Islet of Langerhans (tissue), 1 donor: ENCODE data around the gene STX11.
A peak's percentile ranks its signal among the peaks of the same experiment; 100 is the strongest.
"Not testable (repeated sequence)": the region's sequence is repeated elsewhere in the genome, so short reads cannot be mapped to it uniquely, and the experiment has no call there.

ENCODE experiments used
- FAIRE-seq: peaks from one replicate; lab custom pipeline; 2011; peaks lifted over from hg19 to GRCh38; lab: Jason Lieb, UNC

The STX11 gene

DNA sequence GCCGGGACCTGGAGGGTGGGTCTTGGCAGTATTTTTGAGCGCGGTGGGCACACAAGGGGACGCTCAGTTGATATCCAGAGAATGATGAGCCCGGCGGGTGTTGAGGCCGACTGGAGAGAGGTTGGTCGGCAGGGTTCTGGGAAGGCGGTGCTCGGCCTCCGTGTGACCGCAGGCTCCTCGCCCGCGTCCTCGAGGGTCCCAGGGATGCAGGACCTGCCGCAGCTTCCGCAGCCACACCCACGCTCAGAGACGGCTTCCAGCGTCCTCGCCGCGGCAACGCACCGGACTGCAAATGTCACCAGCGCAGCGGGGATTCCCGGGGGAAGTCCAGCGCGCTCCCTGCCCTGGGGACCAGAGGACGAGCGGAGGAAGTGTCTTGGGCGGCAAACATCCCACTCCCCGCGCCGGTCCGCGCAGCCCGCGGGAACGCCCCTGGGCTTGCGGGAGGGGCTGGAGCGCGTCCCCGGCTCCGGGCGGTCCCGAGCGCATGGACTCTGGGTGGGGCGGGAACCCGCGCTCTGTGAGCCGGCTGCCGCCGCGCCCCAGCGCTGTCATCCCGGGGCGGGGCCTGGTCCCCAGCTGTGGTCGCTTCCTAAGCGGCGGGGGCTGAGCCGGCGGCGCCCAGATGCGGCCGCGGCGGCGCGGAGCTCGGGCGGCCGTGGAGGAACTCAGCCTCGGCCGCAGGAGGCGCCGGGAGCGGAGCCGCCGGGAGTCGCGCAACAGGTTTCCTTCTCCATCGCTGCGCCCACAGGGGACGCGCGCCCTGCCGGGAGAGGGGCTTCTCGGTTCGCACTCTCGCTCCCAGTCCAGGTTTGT, at the start of gene STX11:
STX11 (plus strand) TSS at position 624 of the 816 bp plus-strand sequence. CDS start 36,111 bp downstream, outside the sequence.
- no peak for FAIRE-seq

DNA sequence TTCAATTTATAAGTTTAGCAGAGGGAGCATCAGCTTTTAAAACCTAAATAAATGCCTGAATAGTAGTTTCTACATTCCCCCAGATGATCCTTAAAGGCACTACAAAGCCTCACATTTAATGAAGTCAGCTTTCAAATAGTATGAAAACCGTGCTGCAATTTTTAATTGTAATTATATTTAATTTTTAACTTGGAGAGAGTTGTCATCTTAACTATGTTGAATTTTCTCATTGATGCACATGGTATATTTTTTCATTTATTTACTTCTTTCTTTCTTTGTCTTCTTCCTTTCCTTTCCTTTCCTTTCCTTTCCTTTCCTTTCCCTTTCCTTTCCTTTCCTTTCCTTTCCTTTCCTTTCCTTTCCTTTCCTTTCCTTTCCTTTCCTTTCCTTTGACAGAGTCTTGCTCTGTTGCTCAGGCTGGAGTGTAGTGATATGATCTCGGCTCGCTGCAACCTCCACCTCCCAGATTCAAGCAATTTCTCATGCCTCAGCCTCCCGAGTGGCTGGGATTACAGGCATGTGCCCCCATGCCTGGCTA, 47.2 kb upstream of the STX11 start:
- no peak for FAIRE-seq

DNA sequence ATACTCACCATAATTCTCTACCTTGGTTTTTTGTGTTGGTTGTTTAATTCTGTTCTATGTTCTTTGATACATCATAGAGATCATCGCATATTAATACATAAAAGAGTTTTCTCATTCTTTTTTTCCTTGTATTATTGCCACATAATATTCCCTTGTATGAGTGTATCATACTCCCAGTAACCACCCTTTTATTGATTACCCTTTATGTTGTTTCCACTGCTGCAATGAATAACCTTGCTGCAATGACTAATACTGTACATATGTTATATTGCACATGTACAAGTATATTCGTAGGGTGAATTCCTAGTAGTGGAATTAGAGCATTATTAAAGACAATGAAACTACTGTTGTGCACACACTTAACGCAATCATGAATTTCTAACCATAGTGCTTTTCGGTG, 45.8 kb upstream of the STX11 start:
- FAIRE-seq: no peak

DNA sequence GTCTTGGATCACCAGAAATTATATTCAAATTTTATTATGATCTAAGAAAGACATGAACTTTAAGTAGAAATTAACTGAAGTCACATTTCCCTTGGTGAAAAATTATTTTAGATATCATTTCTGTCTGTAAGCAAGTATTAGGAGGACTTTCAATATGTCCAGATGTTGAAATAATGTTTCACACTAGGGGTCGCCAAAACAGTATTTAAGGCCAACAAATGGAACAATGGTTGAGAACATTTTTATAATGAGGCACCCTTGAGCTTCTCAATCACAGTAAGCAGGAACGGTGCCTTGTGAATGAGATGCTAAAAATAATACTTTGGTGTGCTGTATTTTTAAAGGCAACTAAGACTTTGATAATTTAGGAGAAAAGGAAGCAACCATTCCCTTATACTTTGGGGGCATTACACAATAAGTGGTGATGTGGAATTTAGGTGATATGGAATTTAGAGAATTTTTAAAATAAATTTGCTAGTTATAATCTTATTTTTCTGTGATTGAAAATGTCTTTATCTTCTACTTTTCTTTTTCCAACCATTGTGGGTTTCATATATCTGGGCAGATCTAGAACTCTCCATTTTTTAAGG, 45.3 kb upstream of the STX11 start:
- peak; percentile 99 for FAIRE-seq

DNA sequence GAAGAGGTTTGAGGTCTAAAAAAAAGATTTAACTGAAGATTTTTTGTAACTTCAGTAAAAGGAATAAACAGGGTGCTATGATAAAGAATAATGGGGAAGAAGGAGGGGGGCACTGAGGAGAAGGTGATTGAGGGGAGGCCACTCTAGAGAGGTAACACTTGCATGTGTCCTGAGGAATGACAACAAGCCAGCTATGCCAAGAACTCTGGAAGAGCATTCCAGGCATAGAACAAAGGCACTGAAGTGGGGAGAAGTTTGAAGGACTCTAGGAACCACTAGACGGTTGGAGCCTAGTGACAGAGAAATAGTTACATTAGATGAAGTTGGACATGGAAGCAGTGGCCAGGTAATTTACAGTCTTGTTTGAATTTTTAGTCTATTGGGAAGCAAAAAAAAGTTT, 44.1 kb upstream of the STX11 start:
- FAIRE-seq: no peak

DNA sequence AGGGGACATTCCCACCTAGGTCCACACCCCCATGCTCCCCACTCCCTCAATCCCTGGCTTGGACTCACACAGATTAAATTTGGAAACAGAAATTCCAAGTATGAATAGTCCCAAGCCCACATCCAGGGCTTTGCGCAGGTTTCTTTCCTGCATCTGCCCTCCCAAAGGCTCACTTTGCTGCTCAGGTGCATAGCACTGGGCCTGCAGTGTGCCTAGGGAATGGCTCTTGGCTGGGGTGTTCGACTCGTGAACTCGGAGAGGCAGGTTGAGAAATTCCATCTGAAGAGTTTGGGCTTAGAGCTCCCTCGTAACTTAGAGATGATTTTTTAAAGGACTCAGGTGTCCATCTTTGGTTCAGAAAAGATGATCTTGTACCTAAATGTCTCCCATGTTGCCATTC, 40.1 kb upstream of the STX11 start:
- no peak for FAIRE-seq

DNA sequence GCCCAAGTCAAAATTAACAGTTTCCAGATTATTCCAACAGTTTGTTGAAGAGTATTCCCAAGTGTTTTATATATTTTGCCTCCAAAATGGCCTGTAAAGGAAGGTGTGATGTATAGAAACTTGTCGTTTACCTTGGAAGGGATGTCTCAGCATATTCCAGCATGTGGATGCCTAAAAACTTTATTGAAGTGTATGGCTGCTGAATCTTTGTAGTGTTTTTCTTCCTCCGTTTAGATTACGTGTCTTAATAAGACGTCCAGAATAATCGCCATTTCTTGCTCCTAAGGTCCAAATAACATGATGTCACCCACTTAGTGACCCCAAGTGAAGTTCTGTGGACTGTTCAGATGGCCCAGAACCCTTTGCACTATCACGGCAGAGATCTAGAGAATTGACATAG, 37.0 kb upstream of the STX11 start:
- no peak for FAIRE-seq

DNA sequence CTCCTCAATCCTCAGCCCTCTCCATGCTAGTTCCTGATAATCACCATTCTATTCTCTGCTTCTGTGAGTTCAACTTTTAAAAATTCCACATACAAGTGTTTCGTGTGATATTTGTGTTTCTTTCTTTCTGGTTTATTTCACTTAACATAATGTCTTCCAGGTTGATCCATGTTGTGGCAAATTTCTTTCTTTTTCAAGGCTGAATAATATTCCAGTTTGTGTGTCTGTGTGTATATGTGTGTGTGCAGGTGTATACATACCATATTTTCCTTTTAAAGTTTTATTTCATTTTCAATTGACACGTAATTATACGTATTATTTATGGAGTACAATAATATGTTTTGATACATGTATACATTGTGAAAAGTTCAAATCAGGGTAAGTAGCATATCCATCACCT, 35.1 kb upstream of the STX11 start:
- FAIRE-seq: no peak

DNA sequence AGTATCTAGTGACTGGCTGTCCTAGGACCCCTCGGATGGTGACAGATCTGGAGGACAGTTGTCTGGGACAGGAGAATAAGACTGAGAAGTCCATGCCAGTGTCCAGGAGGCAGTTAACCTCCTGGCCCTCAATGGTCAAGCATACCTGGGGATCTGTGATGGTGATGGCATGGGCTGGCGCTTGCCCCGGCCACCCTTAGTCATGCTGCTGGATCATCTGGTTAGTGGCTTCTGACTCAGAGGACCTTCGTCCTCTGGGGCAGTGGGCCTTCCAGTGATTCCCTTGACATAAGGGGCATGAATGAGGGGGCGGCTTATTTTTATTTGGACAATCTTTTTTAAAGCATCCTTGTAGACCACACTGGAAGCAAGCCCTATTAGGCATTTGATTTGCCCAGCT, 30.9 kb upstream of the STX11 start:
- no peak for FAIRE-seq

DNA sequence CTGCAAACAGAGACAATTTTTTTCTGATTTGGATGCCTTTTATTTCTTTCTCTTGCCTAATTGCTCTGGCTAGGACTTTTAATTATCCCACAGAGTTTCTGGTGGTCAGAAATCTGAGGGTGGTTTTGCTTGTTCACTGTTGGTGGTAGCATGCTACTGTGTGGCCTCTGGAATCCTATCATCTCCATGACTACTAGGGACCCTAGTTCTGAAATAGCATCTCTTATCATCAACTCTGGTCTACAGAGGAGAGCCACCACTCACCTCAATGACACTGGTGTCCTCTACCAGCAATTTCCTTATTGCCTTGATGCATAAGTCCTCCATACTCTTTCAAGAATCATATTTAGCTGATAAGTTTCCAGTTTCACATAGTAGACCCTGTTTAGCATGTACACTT, 27.5 kb upstream of the STX11 start:
- no peak for FAIRE-seq

DNA sequence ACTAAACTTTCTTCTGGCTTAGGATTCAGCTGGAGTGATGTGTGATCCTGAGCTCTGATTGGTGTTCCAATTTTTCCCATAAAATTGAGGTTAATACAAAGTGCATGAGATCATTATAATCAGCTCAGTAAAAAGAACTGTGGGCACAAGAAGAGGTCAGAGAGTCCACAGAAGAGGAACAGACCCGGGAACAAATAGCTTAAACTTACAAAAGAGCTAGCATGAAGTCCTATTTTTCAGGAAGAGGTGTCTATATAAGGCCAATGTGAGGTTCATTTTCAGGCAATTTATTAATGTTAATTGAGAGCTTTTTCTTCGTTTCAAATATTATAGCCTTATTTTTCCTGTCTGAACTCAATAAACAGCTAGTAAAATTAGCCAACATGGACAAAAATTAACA, 26.9 kb upstream of the STX11 start:
- no peak for FAIRE-seq

DNA sequence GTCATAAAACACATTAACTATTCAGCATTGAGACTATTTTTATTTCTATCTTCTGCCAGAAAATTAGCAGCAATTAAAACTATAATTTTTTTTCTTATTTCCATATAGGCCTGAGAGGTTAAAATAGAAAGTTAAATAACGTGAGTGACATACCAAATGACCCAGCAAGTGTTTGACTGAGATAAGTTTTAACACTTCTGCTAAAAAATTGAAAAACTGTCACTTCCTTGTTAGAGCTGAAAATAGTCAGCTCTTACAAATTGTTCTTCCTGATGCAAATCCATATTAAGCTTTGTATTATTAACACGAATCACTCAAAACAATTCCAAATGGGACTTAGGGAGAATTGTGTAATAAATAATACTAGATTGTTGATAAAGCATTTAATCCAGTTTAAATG, 26.5 kb upstream of the STX11 start:
- FAIRE-seq: no peak

DNA sequence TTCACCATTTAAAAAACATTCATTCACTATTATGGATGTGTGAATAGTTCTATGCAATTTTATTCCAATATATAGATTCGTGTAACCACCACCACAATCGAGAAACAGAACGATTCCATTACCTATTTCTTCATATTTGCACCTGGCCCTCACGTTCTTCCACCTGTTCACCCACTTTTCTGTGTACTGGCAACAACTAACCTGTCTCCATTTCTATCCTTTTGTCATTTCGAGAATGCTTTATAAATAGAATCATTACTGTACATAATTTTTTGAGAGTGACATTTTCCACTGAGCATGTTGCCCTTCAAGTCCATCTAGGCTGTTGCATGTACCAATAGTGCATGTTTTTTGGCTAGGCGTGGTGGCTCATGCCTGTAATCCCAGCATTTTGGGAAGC, 23.2 kb upstream of the STX11 start:
- no peak for FAIRE-seq

DNA sequence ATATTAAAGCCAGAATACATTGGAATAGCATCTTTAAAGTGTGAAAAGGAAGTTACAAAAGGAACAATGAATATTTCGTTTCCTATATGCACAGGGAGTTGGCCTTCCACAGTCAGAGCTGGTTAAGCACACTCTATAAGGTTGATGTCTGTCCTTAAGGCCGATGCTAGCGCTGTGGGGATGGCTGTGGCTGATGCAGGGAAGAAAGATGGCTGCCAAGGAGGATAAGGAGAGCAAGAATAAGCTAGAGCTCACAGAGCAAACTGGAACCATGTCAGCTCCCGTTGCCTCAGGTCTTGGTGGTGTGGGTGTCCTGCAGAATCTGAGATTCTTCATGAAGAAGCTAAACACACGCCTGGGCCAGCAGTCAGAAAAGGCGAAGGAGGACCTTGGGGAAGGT, 20.8 kb upstream of the STX11 start:
- FAIRE-seq: no peak

DNA sequence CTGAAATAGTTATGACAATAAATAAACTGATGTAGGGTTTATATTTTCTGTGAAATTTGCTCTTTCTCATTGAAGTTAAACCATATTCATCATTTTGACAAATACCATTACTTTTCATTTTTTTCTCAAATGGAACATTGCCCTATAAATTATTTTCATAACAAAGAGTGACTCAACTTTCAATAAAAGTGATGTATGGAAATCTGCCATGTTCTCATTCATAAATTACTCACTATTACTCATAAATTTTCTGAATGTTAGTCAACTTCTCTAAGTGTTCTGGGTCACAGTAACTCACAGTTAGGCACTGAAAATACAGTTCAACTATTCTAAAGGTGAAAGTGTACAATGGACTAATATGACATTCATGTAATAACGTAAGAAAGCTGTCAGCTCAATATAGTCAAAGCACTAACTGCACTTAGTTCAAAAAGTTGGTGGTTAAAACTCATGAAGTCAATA, 19.0 kb upstream of the STX11 start:
- FAIRE-seq: no peak

DNA sequence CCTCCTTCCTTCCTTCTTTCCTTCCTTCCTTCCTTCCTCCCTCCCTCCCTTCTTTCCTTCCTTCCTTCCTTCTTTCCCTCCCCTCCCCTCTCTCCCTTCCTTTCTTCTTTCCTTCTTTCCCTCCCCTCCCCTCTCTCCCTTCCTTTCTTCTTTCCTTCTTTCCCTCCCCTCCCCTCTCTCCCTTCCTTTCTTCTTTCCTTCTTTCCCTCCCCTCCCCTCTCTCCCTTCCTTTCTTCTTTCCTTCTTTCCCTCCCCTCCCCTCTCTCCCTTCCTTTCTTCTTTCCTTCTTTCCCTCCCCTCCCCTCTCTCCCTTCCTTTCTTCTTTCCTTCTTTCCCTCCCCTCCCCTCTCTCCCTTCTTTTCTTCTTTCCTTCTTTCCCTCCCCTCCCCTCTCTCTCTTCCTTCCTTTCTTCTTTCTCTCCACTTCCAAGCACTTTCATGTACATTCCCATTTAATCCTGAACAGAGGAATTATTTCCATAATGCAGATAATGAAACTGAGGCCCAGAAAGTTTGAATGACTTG, 18.1 kb upstream of the STX11 start:
- not testable (repeated sequence) for FAIRE-seq

DNA sequence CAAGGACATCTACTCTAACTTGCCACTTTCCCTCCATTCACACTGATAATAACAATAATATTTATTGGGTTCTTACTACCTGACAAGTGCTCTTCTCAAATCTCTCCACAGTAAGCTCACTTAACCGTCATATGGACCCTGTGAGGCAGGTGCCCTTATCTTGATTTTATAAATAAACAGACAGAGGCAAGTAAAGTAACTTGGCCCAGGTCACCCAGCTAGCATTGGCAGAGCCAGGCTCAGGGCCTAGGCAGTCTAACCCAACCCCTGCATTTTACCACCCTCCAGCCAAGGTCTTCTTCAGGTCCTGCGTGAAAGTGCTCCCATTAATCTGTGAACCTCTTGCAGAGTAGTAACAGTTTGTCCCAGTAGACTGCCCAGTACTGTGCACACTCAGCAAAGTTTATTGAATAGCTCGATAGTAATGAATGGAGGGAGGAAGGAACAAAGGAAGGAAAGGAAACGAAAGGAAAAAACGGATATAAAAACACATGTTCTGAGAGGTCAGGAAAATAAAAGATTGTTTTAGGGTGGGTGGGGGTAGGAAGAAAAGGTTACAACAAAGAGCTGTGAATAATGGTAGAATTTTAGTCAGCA, 17.0 kb upstream of the STX11 start:
- FAIRE-seq: no peak

DNA sequence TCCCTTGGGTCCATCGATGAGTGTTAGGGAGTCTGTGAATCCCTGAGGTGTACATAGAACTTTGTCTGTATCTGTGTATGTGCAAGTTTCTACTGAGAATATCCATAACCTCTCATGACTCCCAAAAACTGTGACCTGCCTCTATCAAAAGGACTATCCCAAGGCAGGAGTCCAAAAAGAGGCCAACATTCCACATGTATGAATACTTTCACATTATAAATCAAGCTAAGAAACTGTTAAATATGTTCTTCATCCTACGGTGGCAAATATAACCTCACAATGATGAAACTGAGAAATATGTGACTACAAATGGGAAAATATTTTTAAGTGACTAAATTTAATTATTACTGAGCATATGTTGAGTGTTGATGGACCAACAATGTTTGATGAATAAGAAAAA, 16.1 kb upstream of the STX11 start:
- FAIRE-seq: no peak

DNA sequence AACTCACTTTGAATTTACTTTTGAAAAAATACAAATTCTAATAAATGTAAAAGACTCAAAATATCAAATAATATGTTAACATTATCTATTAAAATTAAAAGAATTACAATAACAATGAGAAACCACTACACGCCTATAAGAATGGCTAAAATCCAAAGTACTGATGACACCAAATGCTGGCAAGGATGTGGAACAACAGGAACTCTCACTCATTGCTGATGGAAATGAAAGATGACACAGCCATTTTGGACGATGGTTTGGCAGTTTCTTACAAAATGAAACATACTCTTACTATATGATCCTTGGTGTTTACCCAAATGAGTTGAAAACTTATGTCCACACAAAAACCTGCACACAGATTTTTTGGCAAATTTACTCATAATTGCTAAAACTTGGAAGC, 15.6 kb upstream of the STX11 start:
- FAIRE-seq: no peak

DNA sequence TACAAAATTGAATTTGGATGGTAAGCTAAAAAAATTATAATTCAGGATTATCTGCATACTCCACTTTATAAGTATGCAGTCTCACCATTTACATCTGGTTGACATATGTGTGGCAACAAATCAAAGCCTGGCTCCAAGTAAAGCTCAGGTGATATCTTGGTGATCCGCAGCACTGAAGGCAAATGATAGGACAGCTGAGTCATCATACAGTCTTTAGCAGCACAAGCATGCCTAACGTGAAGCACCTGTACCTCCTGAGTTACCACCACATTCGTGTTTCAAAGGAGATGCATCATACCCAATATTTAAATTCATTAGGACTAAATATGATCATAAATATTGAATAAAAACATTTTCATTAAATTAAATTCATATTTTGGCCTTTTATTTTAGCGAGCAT, 11.8 kb upstream of the STX11 start:
- no peak for FAIRE-seq

DNA sequence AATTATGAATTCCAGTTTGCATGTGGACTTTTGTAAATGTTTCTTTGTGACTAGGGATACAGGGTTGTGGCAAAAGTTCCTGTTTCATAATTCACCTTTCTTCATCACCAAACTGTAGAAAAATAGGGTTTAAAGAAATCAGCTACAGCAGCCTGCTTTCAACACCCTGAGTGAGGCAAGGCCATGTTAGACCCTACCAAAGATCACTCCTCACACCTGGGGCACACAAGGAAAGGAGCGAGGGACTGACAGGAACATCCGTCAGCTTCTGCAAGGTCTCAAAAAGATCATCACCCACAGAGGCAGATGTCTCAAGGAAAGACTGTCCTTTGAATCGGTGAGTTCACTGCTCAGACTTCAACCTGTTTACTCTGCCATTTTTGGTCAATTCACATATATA, 10.5 kb upstream of the STX11 start:
- no peak for FAIRE-seq

DNA sequence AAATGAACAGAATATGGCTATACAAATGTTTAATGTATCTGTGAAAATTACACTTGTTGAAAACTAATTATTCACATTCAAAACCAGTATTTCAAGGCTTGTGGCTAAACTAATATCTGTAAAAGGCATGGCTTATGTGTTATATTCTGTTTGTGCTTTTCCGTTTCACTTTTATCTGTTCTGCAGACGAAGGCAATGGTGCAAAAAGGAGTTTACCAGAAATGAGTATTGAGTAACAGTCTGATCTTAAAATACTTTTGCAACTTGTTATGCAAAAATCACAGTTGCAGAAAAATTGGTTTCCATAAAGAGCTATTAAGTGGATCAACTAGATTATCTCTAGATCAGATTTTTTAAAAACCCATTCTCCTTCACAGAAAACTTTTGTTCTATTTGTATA, 9.4 kb upstream of the STX11 start:
- no peak for FAIRE-seq

DNA sequence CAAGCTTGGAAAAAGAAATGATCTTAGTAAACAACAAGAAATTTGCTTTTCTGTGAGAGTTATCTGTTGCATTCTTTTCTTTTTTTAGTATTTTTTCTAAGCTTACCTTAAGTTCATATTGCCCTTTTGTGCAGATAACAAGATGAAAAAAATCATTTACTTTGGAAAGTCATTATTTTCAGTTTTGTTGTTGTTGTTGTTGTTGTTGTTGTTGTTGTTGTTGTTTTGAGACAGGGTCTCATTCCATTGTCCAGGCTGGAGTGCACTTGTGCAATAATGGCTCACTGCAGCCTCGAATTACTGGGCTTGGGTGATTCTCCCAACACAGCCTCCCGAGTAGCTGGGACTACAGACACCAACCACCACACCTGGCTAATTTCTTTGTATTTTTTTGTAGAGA, 8.8 kb upstream of the STX11 start:
- FAIRE-seq: no peak
